CD4-positive, alpha-beta T cell treated with Interleukin-1 beta for 1 hour (primary cell): ENCODE data around the gene CXCL16.
"Not testable (repeated sequence)": the region's sequence is repeated elsewhere in the genome, so short reads cannot be mapped to it uniquely, and the experiment has no call there.

Experiments used
- DNase-seq, 2 donors: peaks; one replicate each; pipeline ENCODE4 v3.0.0-alpha.2; 2020 to 2022

CXCL16 gene

DNA sequence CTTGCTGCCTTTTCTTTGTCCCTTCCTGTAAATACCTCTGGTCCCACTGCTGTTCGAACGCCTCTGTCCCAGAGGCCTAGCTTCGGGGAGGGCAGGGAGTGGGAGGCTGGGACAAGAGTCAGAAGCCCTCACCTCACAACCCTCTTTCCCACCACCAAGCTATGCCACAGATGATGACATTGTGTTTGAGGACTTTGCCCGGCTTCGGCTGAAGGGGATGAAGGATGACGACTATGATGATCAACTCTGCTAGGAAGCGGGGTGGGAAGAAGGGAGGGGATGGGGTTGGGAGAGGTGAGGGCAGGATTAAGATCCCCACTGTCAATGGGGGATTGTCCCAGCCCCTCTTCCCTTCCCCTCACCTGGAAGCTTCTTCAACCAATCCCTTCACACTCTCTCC lies 18.9 kb downstream of the CXCL16 start:
- DNase-seq, result no peak

- DNase-seq, result no peak
Observed at GRCh38 chr17:4719684-4720221, 20.0 kb downstream of the CXCL16 start.

DNA sequence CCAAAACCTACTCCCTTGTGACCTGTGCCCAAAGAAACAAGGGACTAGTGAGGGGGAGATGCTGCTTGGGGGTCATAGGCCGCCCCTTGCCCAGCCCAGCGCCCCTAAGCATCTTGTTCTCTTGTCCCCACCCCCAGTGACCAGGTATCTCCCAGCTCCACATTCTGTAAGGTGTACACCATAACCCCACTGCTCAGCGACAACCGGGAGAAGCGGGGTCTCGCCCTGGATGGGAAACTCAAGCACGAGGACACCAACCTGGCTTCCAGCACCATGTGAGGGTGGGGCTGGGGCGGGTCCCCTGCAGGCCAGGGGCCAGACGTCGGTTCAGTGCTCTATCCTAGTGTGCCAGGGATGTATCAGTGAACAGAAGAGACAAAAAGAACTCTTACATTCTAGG lies 20.6 kb downstream of the CXCL16 start:
- no peak for DNase-seq

DNA sequence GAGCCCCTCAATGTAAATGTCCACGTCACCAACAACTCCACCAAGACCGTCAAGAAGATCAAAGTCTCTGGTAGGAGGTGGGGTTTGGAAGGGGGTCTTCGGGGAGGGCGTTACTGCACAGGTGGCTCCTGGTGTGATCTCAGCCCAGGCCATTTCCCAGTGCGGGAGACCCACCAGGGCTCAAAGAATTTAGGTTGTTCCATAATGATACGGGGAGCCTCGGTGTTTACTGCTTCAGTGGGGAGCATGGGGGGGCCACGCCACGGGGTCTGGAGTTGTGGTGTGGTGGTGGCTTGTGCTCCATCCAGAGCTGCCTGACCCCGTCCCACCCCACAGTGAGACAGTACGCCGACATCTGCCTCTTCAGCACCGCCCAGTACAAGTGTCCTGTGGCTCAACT lies 21.5 kb downstream of the CXCL16 start:
- DNase-seq, result no peak

GRCh38 chr17:4717791-4718190 lies 21.9 kb downstream of the CXCL16 start:
- DNase-seq, result no peak

GRCh38 chr17:4716081-4716480 lies 23.6 kb downstream of the CXCL16 start:
- no peak for DNase-seq

GRCh38 chr17:4715063-4715744 lies 24.5 kb downstream of the CXCL16 start:
- peak; percentile 56 to 67 for DNase-seq

- DNase-seq, result not testable (repeated sequence)
Observed at GRCh38 chr17:4714340-4715062, 25.2 kb downstream of the CXCL16 start.

GRCh38 chr17:4712526-4712925 lies 27.2 kb downstream of the CXCL16 start:
- no peak for DNase-seq

DNA sequence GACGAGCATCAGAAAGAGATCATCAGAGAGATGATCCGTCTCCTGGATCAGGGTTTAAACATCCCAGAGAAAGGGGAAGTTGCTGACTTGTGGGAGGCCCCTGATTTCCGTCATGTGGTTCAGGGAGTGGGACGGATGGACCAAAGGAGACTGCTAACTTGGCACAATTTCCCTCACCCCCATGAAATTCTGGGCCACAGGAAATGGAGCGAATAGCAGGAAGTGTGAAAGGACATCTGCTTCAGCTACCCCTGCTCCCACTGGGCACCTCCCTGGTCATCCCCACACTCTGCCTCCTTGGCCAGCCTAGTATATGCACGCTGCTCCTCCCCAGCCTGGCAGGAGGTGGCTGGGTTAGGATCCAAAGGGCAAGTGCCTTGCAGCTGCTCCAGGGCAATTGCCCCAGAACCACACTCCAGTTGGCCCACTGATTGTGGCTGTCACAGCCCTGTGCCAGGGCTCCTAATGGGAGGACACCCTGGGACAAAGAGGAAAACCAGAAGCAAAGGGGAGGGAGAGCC lies 28.0 kb downstream of the CXCL16 start:
- DNase-seq, result peak in 1 of 2 donors; percentile 62

DNA sequence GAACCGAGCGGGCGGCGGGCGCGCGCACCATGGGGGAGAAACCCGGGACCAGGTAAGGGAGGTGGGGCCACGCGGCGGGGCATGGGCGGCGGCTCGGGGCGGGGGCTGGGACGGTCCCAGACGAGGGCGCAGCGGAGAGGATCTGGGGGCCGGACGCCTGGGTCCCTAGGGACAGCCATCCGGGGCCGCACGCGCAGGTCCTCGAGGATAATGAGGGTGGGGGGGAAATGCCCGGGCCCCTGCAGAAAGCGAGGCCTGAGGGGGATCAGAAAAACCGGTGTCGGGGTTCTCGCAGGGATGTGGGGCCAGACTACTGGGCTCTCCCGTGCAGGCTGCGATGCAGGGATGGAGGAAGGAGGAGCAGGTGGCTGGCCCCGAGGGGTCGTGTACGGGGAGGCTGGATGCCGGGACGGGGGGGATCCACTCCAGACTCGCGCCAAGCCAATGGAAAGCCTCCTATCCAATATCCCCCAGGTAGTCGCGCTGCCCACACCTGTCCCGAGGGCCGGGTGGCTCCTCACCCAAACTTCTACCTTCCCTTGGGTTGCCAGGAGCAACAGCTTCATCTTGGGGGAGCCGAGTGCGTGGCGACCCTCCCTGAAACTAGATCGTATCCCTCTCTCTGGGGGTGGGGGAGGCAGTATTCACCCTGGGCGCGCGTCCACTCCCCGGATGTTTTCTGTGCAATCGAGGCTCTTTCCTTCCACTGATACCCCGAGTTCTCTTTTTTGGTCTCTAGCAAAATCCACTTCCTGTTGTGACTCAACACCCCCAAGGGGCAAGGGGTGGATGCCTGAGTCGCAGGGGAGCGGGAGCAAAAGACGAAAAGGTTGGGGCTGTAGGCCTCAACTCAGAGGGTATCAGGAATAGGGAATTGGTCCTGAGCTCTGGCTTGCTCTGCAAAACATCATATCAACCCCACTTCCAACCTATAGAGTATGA lies 28.8 kb downstream of the CXCL16 start:
- DNase-seq, result peak; percentile 51 to 63

GRCh38 chr17:4709794-4710692 lies 29.7 kb downstream of the CXCL16 start, which contains the start of gene ARRB2:
TSS of gene ARRB2 (plus strand) at chr17:4710632. CDS start at chr17:4710722, 90 bp downstream.
- peak; percentile 98 to 100 for DNase-seq

DNA sequence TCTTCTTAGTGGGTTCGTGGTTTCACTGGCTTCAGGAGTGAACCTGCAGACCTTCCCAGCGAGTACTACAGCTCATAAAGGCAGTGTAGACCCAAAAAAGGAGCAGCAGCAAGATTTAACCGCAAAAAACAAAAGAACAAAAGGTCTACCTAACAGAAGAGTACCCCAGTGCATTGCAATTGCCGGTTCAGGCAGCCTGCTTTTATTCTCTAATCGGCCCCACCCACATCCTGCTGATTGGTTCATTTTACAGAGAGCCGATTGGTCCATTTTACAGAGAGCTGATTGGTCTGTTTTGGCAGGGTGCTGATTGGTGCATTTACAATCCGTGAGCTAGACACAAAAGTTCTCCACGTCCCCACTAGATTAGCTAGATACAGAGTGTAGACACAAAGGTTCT lies 31.3 kb downstream of the CXCL16 start:
- DNase-seq, result peak; percentile 69 to 77

DNA sequence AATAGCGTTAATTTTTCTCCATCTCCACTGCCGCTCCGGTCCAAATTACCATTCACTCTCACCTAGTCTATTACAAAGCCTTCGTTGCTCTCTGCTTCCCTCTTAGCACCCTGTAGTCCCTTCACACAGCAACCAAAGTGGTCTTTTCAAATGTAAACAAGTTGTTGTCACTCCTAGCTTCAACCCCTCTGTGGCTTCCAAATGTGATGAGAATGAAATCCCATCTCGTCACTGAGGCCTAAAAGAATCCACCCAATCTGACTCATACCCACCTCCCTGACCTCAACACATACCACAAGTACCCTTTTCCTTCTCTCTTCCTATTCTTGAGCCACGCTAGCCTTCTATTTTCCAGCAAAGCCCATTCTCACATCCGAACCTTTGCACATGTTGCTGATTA lies 33.6 kb downstream of the CXCL16 start:
- DNase-seq, result no peak

DNA sequence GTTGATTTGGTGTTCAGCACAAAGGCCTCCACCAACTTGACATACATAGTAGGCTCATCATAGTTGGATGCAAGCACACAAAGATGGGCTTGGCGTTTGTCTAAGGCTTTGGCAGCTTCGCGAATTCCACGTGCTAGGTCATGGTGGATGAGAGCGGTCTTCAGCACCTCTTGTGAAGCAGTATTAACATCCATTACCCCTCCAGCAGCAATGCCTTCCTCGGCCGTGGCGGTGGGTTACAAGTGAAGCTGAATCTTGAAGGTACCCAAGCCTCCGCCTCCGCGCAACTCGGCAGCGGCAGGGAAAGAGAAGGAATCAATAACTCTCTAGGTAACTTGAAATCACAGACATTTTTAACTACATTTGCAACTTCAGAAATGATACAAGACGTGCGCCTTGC lies 34.7 kb downstream of the CXCL16 start:
- no peak for DNase-seq

- DNase-seq, result not testable (repeated sequence)
Observed at GRCh38 chr17:4704574-4704907, 35.2 kb downstream of the CXCL16 start.

- no peak for DNase-seq
Observed at GRCh38 chr17:4703330-4703691, 36.4 kb downstream of the CXCL16 start.

GRCh38 chr17:4701116-4701515 lies 38.6 kb downstream of the CXCL16 start:
- no peak for DNase-seq

GRCh38 chr17:4699401-4700056 lies 40.2 kb downstream of the CXCL16 start:
- not testable (repeated sequence) for DNase-seq

DNA sequence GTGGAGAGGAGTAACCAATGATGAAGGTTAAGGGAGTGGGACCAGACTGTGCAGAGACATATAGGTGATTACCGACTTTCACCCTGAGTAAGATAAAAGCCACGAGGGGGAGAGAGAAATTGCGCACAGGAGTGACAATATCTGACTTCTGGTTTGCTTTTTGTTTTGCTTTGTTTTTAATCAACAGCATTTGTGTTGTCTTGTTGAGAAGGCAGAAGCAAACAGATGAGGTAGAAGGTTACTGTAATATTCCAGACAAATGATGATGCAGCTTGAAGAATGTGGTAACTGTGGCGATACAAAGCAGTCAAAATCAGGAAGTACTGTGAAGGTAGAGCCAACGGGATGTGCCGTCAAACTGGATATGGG lies 43.3 kb downstream of the CXCL16 start:
- peak; percentile 21 to 69 for DNase-seq

- no peak for DNase-seq
Observed at GRCh38 chr17:4693416-4693815, 46.3 kb downstream of the CXCL16 start.
